Uterus (tissue), 2 donors: Measurements from ENCODE around the gene UCP2.

ENCODE experiments used
- CTCF ChIP-seq, 4 experiments: fragments of 200-600 bp in 2 of 4; fragments of 450-650 bp in 2 of 4; sonication (generic) in 2 of 4; IDR thresholded peaks; one replicate each; pipeline ENCODE4 v1.5.1; 2016 to 2019; ENCODE audit warnings: antibody characterized with exemption in 4 of 4, mild to moderate bottlenecking in 2 of 4, moderate library complexity in 1 of 4
- POLR2A ChIP-seq, 2 donors: fragments of 450-650 bp; IDR thresholded peaks; one replicate each; pipeline ENCODE4 v1.6.1; 2016; ENCODE audit warnings: antibody characterized with exemption in 2 of 2, mild to moderate bottlenecking in 1 of 2, moderate library complexity in 1 of 2

- TF ChIP-seq CTCF (IDR thresholded peaks at IDR 0.05), result no peak
- TF ChIP-seq POLR2A (IDR thresholded peaks at IDR 0.05), result no peak
These were observed 8.1 kb upstream of the UCP2 start for GRCh38 chr11:73990730-73991129.
